Measurements from ENCODE around the gene C12orf56.

GRCh38 chr12:64265839-64266238 lies 124.7 kb downstream of the C12orf56 start:
- TF ChIP-seq POLR2AphosphoS5 (IDR thresholded peaks at IDR 0.05) (no peak), EP300 (IDR thresholded peaks at IDR 0.05) (no peak), POLR2A (IDR thresholded peaks at IDR 0.05) (no peak)

Measured in stomach (tissue), 4 donors.